OCI-LY7 (cell line): ENCODE results near the gene RTL10. TPM values are rescaled to one million over a fixed set of nuclear protein-coding genes. Genes with fewer than 3 reads are reported as not detected.

Experiments
- BruUV-seq: library from RNA; stranded (reverse); fragments of 400-500 nt; replicated peaks from 2 replicates; lab custom pipeline; 2021; lab: Mats Ljungman, UMichigan
- CTCF ChIA-PET: fragments of 300-600 bp; sonication (Branson Sonifier 250); formaldehyde crosslinking; loops from one replicate; lab custom pipeline; 2022; ENCODE audit warnings: antibody characterized with exemption; ENCODE audit not compliant: unreplicated experiment; lab: Charles Lee
- POLR2A ChIA-PET: fragments of 300-600 bp; sonication (Branson Sonifier 250); formaldehyde crosslinking; loops from one replicate; lab custom pipeline; 2022; ENCODE audit warnings: antibody characterized with exemption; lab: Charles Lee
- DNase-seq: peaks from one replicate; pipeline ENCODE4 v3.0.0-alpha.2; 2015; ENCODE audit warnings: low spot score
- H2AFZ ChIP-seq: fragments of 200-600 bp; sonication (generic), shearing (Covaris generic); 2 replicates; pipeline ENCODE4 v1.6.1; 2014; ENCODE audit warnings: mild to moderate bottlenecking, antibody characterized with exemption, low read length, moderate library complexity
- H3K27ac ChIP-seq: fragments of 200-600 bp; sonication (generic); 2 replicates; pipeline ENCODE4 v1.5.1; 2014; ENCODE audit warnings: mixed run types, low read depth, mild to moderate bottlenecking, moderate library complexity, low read length, inconsistent platforms; ENCODE audit not compliant: poor library complexity, severe bottlenecking
- H3K36me3 ChIP-seq: fragments of 200-600 bp; sonication (generic); 2 replicates; pipeline ENCODE4 v1.6.1; 2014; ENCODE audit warnings: mild to moderate bottlenecking, antibody characterized with exemption, low read length, moderate library complexity, mixed read lengths; ENCODE audit not compliant: insufficient read depth
- H3K4me1 ChIP-seq: fragments of 200-600 bp; sonication (generic); 2 replicates; pipeline ENCODE4 v1.5.1; 2014; ENCODE audit warnings: mild to moderate bottlenecking, low read length; ENCODE audit not compliant: insufficient read depth, poor library complexity, severe bottlenecking
- H3K4me2 ChIP-seq: fragments of 200-600 bp; sonication (generic); 2 replicates; pipeline ENCODE4 v1.6.1; 2014; ENCODE audit warnings: mild to moderate bottlenecking, low read length
- H3K4me3 ChIP-seq: fragments of 200-600 bp; sonication (generic); 2 replicates; pipeline ENCODE4 v1.5.1; 2014; ENCODE audit warnings: mild to moderate bottlenecking, low read depth, low read length; ENCODE audit not compliant: poor library complexity, severe bottlenecking
- H3K79me2 ChIP-seq: fragments of 200-600 bp; sonication (generic); 2 replicates; pipeline ENCODE4 v1.6.1; 2016; ENCODE audit warnings: low read depth, mild to moderate bottlenecking, low read length, moderate library complexity, mixed read lengths; ENCODE audit not compliant: insufficient read depth
- H3K9me2 ChIP-seq: fragments of 200-600 bp; sonication (generic); 2 replicates; pipeline ENCODE4 v1.6.1; 2016; ENCODE audit warnings: mild to moderate bottlenecking, low read length, mixed read lengths; ENCODE audit not compliant: insufficient read depth
- H3K9me3 ChIP-seq: fragments of 200-600 bp; sonication (generic); 2 replicates; pipeline ENCODE4 v1.6.1; 2014; ENCODE audit warnings: mild to moderate bottlenecking, mixed run types, low read length, mixed read lengths
- H4K20me1 ChIP-seq: fragments of 200-600 bp; sonication (generic); 2 replicates; pipeline ENCODE4 v1.6.1; 2014; ENCODE audit warnings: mild to moderate bottlenecking, antibody characterized with exemption, low read length, moderate library complexity, mixed read lengths; ENCODE audit not compliant: insufficient read depth
- EZH2phosphoT487 ChIP-seq: fragments of 200-600 bp; sonication (generic); IDR thresholded peaks from 2 replicates; pipeline ENCODE4 v1.6.1; 2018; ENCODE audit warnings: low read depth, borderline replicate concordance, mild to moderate bottlenecking, mixed run types, antibody characterized with exemption, low read length, moderate library complexity, mixed read lengths
- intact Hi-C: fragments of 100-400 bp; cut with micrococcal nuclease; formaldehyde crosslinking; loops from one replicate; pipeline ENCODE4 v1.10.0; 2022; ENCODE audit not compliant: unreplicated experiment
- total RNA-seq, 2 experiments: library from RNA; depleted of rRNA in 1 of 2; stranded (reverse); fragments of >200 nt in 1 of 2; shearing (Covaris generic) in 1 of 2; gene quantifications; 2 replicates each; pipeline ENCODE4 v1.2.3, GENCODE V29; 2014 to 2022
- TF ChIP-seq, protein P1 (sequence below): fragments of 200-600 bp; sonication (generic); conservative IDR thresholded peaks from 2 replicates; pipeline ENCODE4 v1.5.1; 2014; ENCODE audit warnings: mild to moderate bottlenecking, antibody characterized with exemption, low read length, moderate library complexity, mixed read lengths

RTL10 gene
- total RNA-seq, 2 experiments from 2014 or later, result 26.2 to 28.2 TPM

DNA sequence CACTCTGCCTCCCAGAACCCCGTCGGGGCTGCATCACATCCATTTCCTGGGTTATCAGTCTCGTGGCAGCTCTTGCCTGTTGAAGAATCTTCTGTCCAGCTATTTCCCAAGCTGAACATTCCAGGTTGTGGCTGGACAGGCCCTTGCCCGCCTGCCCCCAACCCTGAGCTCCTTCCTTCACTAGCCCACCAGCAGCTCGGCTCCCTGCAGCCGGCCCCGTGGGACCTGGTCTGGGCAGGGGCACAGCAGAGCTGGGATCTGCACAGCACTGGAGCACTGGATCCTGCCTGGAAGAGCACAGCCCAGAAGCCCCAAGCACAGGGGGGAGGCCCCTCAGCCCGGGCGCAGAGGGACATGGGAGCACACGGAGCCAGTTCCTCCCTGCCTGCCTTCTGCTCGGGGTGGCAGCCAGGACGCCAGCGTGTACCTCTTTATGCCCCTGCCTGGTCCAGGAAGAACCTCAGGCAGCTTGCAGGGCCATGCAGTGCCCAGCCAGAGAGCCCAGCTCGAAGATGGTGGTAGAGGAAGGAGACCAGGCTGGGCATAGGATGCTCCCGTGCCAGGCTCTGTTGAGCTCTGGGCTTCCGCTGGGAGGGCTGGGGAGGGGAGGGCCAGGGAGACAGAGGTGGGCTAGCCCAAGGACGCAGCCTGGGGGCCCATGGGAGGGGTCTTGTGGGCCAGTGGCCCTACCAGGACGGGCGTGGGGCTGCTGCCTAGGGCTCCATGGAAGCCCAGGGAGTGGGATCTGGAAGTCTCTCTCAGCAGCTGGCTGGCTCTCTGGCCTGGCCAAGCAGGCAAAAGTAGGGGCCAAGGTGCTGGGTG lies 16.6 kb upstream of the RTL10 start:
- TF ChIP-seq EZH2phosphoT487, result no peak
- TF ChIP-seq, protein P1, sequence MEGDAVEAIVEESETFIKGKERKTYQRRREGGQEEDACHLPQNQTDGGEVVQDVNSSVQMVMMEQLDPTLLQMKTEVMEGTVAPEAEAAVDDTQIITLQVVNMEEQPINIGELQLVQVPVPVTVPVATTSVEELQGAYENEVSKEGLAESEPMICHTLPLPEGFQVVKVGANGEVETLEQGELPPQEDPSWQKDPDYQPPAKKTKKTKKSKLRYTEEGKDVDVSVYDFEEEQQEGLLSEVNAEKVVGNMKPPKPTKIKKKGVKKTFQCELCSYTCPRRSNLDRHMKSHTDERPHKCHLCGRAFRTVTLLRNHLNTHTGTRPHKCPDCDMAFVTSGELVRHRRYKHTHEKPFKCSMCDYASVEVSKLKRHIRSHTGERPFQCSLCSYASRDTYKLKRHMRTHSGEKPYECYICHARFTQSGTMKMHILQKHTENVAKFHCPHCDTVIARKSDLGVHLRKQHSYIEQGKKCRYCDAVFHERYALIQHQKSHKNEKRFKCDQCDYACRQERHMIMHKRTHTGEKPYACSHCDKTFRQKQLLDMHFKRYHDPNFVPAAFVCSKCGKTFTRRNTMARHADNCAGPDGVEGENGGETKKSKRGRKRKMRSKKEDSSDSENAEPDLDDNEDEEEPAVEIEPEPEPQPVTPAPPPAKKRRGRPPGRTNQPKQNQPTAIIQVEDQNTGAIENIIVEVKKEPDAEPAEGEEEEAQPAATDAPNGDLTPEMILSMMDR, result no peak
- ChIA-PET POLR2A (interaction anchor here (1.0 kb wide), 1 partner anchor 15 kb away, joined by 3 read pairs; no protein-coding TSS in a partner anchor), CTCF (no interaction called here)
- intact Hi-C loops, result no loop called here
- H3K79me2 ChIP-seq, result no peaks in the 10 kb centered on the region
- H3K27ac ChIP-seq, result no peak overlapping the region
- H2AFZ ChIP-seq, result no peak overlapping the region
- H3K36me3 ChIP-seq, result no peaks in the 10 kb centered on the region
- no peaks in the 10 kb centered on the region for H3K9me3 ChIP-seq
- BruUV-seq, result no TSS peak
- H3K4me1 ChIP-seq, result peaks cover 16% of the 10 kb centered on the region
- DNase-seq, result no peak
- H3K9me2 ChIP-seq, result no peaks in the 10 kb centered on the region
- no peak overlapping the region for H3K4me2 ChIP-seq
- no peaks in the 10 kb centered on the region for H4K20me1 ChIP-seq
- no peak overlapping the region for H3K4me3 ChIP-seq

DNA sequence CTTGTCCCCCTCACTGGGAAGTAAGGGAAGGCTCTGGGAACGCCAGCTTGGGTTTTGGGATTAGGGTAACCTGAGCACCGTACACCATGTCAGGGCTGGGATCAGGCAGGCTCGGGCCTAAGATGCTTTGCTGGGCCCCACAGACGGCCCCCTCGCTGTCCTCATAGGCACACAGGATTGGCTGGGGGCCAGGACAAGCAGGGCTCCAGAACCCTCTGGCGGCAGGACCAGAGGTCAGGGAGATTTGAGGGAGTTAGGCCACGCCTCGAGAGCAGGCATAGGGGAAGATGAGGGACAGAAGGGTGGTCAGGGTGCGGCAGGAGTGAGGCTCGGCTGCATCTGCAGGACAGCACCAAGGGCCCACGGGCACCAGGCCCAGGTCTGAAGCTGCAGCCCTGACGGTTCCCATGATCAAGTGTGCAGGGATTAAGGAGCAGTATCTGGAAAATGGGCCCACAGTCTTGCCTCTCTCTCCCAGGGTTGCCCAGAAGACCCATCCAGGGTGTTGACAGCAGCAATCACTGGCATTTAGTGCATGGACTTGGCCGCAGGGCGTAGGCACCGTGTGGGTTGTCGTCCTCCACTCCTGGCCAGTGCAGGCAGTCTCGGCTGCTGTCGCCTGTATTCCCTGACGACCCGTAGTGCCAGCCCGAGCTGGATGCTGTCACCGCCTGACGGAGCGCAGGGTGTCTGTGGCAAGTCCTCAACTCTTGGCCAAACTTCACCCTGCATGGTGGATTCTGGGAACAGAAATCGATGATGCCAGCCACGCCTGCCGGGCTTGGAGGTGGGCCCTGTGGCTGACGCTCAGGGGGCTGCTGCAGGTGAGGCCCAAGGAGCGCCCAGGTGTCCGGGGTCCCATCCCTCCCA lies 15.7 kb upstream of the RTL10 start:
- Histone ChIP-seq H3K27ac (no peak overlapping the region), H3K79me2 (no peaks in the 10 kb centered on the region), H3K9me3 (no peaks in the 10 kb centered on the region), H4K20me1 (no peaks in the 10 kb centered on the region), H3K36me3 (no peaks in the 10 kb centered on the region), H3K9me2 (no peaks in the 10 kb centered on the region), H2AFZ (no peak overlapping the region), H3K4me3 (no peak overlapping the region), H3K4me1 (peaks cover 16% of the 10 kb centered on the region), H3K4me2 (no peak overlapping the region)
- intact Hi-C loops, result no loop called here
- DNase-seq, result no peak
- CTCF ChIA-PET, result no interaction called here
- no TSS peak for BruUV-seq
- TF ChIP-seq, protein P1, result no peak
- no peak for TF ChIP-seq EZH2phosphoT487
- POLR2A ChIA-PET, result no interaction called here
